ENCODE results near the gene CENPC. TPM values are rescaled to one million over a fixed set of nuclear protein-coding genes. Genes with fewer than 3 reads are reported as not detected.

Gene CENPC
- total RNA-seq, 5 donors from 2014 or later (not counting 1 experiment from before 2014, with no cell fraction given), result 38.4 to 101 (median 40.0) TPM

DNA sequence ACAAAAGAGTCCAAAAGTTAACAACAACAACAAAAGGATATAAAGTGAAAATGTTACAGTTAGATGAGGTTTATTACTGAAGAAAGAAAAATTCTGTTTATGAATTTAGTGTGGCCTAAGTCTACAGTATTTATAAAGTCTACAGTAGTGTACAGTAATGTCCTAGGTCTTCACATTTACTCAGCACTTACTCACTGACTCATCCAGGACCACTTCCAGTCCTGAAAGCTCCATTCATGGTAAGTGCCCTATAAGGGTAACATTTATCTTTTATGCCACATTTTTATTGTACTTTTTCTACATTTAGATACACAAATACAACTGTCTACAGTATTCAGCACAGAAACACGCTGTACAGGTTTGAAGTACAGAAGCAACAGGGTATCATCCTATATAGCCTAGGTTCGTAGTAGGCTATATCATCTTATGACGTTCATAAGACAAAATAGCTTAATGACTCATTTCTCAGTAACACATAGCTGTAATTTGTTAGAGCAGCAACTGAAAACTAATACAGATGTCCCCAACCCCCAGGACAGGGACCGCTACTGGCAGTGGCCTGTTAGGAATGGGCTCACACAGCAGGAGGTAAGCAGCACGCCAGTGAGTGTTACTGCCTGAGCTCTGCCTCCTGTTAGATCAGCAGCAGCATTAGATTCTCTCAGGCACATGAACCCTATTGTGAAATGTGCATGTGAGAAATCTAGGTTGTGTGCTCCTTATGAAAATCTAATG is 61.3 kb downstream of the CENPC start:
- H3K9me3 Mint-ChIP-seq, result peaks cover 7 to 15% (median 14%) of the 10 kb centered on the region in 3 donors
- POLR2A ChIA-PET, result interaction anchor here in 1 of 2 donors (0.6 to 0.7 kb wide), 3 partner anchors 8 to 149 kb away, joined by 3 to 5 read pairs (median 3); no protein-coding TSS in a partner anchor
- Histone ChIP-seq H3K36me3 (ENCODE audit: control insufficient read depth in 2 of 2, extremely low read depth in 1 of 2, insufficient read depth in 1 of 2, low read length in 1 of 2) (peaks cover 4 to 54% of the 10 kb centered on the region in 2 donors), H3K9me3 (peaks cover 2% of the 10 kb centered on the region), H3K27me3 (replicated peaks in 1 of 2; ENCODE audit: control insufficient read depth in 2 of 2, extremely low read depth in 1 of 2, insufficient read depth in 2 of 2, low read length in 1 of 2) (no peaks in the 10 kb centered on the region), H3K4me3 (ENCODE audit: control insufficient read depth in 1 of 2, extremely low read depth in 1 of 2, low read length in 1 of 2) (no peak overlapping the region), H3K27ac (ENCODE audit: low read length) (no peak overlapping the region), H3K4me1 (ENCODE audit: control insufficient read depth in 1 of 2, extremely low read depth in 1 of 2, insufficient read depth in 2 of 2, low read length in 2 of 2) (no peaks in the 10 kb centered on the region)
- 100% methylated on average over 2 of the region's 5 CpGs for WGBS (ENCODE audit: insufficient coverage)
- no peak overlapping the region for H3K4me3 Mint-ChIP-seq
- H3K27me3 Mint-ChIP-seq, result no peaks in the 10 kb centered on the region
- peak overlapping the region in 1 of 2 donors; percentile 39 for H3K27ac Mint-ChIP-seq
- CTCF ChIA-PET, result no interaction called here
- peaks cover 25 to 31% (median 28%) of the 10 kb centered on the region in 3 donors for H3K4me1 Mint-ChIP-seq
- peaks cover 78% of the 10 kb centered on the region for H3K36me3 Mint-ChIP-seq
- ATAC-seq (replicated peaks in 1 of 4) (no peak), DNase-seq (no peak)

DNA sequence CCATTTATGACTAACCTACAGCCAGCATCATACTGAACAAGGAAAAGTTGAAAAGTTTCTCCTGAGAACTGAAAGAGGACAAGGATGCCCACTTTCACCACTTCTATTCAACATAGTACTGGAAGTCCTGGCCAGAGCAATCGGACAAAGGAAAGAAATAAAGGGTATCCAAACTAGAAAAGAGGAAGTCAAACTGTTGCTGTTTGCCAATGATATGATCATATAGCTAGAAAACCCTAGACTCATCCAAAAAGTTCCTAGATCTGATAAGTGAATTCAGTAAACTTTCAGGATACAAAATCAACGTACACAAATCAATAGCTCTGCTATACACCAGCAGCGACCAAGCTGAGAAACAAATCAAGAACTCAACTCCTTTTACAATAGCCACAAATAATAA is 64.5 kb downstream of the CENPC start:
- DNase-seq, result no peak
- no peak overlapping the region for H3K4me3 Mint-ChIP-seq
- WGBS (ENCODE audit: insufficient coverage), result no CpG with 5 or more reads among the region's 3 CpGs
- Histone ChIP-seq H3K9me3 (peaks cover 4% of the 10 kb centered on the region), H3K36me3 (ENCODE audit: control insufficient read depth in 2 of 2, extremely low read depth in 1 of 2, insufficient read depth in 1 of 2, low read length in 1 of 2) (peaks cover 7 to 79% of the 10 kb centered on the region in 2 donors), H3K27me3 (replicated peaks in 1 of 2; ENCODE audit: control insufficient read depth in 2 of 2, extremely low read depth in 1 of 2, insufficient read depth in 2 of 2, low read length in 1 of 2) (no peaks in the 10 kb centered on the region), H3K27ac (ENCODE audit: low read length) (no peak overlapping the region), H3K4me3 (ENCODE audit: control insufficient read depth in 1 of 2, extremely low read depth in 1 of 2, low read length in 1 of 2) (no peak overlapping the region), H3K4me1 (ENCODE audit: control insufficient read depth in 1 of 2, extremely low read depth in 1 of 2, insufficient read depth in 2 of 2, low read length in 2 of 2) (no peaks in the 10 kb centered on the region)
- no peaks in the 10 kb centered on the region for H3K27me3 Mint-ChIP-seq
- H3K9me3 Mint-ChIP-seq, result peaks cover 13 to 31% (median 26%) of the 10 kb centered on the region in 3 donors
- peaks cover 24 to 32% (median 31%) of the 10 kb centered on the region in 3 donors for H3K4me1 Mint-ChIP-seq
- ChIA-PET POLR2A (interaction anchor here in 1 of 2 donors (0.6 kb wide), 1 partner anchor 18 kb away, joined by 3 read pairs; no protein-coding TSS in a partner anchor), CTCF (no interaction called here)
- H3K27ac Mint-ChIP-seq, result no peak overlapping the region
- ATAC-seq (replicated peaks in 1 of 4), result no peak
- peaks cover 93% of the 10 kb centered on the region for H3K36me3 Mint-ChIP-seq

DNA sequence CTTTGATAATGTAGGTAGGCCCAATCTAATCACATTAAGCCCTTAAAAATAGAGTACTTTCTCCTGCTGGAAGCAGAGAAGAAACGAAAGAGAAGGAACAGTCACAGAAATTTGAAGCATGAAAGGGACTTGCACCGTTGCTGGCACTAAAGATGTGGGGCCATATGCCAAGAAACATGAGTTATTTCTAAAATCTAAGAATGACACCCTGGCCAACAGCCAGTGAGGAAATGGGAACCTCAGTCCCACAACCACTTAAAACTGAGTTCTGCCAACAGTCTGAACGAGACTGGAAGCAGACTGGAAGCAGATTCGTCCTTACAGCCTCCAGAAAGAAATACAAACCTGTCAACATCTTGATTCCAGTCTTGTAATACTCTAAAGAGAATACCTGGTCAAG is 70.1 kb downstream of the CENPC start:
- no peak overlapping the region for H3K27ac Mint-ChIP-seq
- 50% methylated on average over 1 of the region's 4 CpGs for WGBS (ENCODE audit: insufficient coverage)
- POLR2A ChIA-PET, result no interaction called here

DNA sequence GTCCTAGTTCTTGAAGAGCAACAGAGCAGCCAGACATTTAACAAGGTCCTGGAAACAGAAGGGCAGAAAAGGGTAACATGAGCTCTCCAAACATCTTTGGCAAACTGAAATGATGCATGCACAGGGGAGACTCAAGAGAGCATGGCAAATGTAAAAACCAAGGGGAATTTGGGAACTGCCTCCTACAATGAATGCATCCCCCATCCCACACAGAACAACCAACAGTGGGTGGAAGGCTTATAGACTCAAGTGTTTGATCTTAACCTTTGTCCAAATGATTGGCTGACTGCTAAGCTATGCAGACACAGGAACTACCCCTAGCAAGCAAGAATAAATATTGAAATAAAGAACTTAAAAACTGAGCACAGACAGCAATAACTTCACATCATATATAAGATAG is 74.4 kb downstream of the CENPC start:
- no peak for ATAC-seq (replicated peaks in 1 of 4)
- Histone ChIP-seq H3K4me3 (ENCODE audit: control insufficient read depth in 1 of 2, extremely low read depth in 1 of 2, low read length in 1 of 2) (no peak overlapping the region), H3K36me3 (ENCODE audit: control insufficient read depth in 2 of 2, extremely low read depth in 1 of 2, insufficient read depth in 1 of 2, low read length in 1 of 2) (peaks cover 4 to 54% of the 10 kb centered on the region in 2 donors), H3K27me3 (replicated peaks in 1 of 2; ENCODE audit: control insufficient read depth in 2 of 2, extremely low read depth in 1 of 2, insufficient read depth in 2 of 2, low read length in 1 of 2) (no peaks in the 10 kb centered on the region), H3K4me1 (ENCODE audit: control insufficient read depth in 1 of 2, extremely low read depth in 1 of 2, insufficient read depth in 2 of 2, low read length in 2 of 2) (no peaks in the 10 kb centered on the region), H3K27ac (ENCODE audit: low read length) (no peak overlapping the region), H3K9me3 (no peaks in the 10 kb centered on the region)
- no peak overlapping the region for H3K27ac Mint-ChIP-seq
- no peaks in the 10 kb centered on the region for H3K27me3 Mint-ChIP-seq
- no peaks in the 10 kb centered on the region for H3K9me3 Mint-ChIP-seq
- no peaks in the 10 kb centered on the region for H3K4me1 Mint-ChIP-seq
- CTCF ChIA-PET, result no interaction called here
- no peak for DNase-seq
- H3K4me3 Mint-ChIP-seq, result no peak overlapping the region
- POLR2A ChIA-PET, result no interaction called here
- H3K36me3 Mint-ChIP-seq, result peaks cover 71% of the 10 kb centered on the region

More for the DNA sequence above, 70.1 kb downstream of the CENPC start:
- no peak for DNase-seq
- ATAC-seq (replicated peaks in 1 of 4), result no peak
- Histone ChIP-seq H3K27ac (ENCODE audit: low read length) (no peak overlapping the region), H3K36me3 (ENCODE audit: control insufficient read depth in 2 of 2, extremely low read depth in 1 of 2, insufficient read depth in 1 of 2, low read length in 1 of 2) (peaks cover 7 to 73% of the 10 kb centered on the region in 2 donors), H3K4me3 (ENCODE audit: control insufficient read depth in 1 of 2, extremely low read depth in 1 of 2, low read length in 1 of 2) (no peak overlapping the region), H3K27me3 (replicated peaks in 1 of 2; ENCODE audit: control insufficient read depth in 2 of 2, extremely low read depth in 1 of 2, insufficient read depth in 2 of 2, low read length in 1 of 2) (no peaks in the 10 kb centered on the region), H3K4me1 (ENCODE audit: control insufficient read depth in 1 of 2, extremely low read depth in 1 of 2, insufficient read depth in 2 of 2, low read length in 2 of 2) (no peaks in the 10 kb centered on the region), H3K9me3 (peaks cover 2% of the 10 kb centered on the region)
- CTCF ChIA-PET, result interaction anchor here in 1 of 2 donors (0.5 kb wide), 1 partner anchor 37 kb away, joined by 3 read pairs; no protein-coding TSS in a partner anchor
- Mint-ChIP-seq H3K9me3 (peaks cover 11 to 26% (median 17%) of the 10 kb centered on the region in 3 donors), H3K4me1 (peaks cover 2 to 7% (median 5%) of the 10 kb centered on the region in 3 donors), H3K36me3 (peaks cover 87% of the 10 kb centered on the region), H3K27me3 (no peaks in the 10 kb centered on the region), H3K4me3 (no peak overlapping the region)

DNA sequence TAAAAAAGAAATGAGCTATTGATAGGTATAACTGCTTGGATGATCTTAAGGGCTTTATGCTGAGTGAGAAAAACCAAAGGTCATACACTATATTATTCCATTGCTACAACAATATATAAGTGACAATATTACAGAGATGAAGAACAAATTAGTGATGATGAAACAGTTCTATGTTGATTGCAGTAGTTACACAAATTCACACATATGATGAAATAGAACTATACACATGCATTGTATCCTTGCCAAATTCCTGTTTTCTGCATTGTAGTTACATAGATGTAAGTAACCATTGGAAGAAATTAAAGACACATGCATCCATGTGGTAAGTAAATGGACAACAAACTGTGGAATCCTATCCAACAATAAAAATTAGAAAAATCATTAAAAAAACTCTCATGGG is 76.5 kb downstream of the CENPC start:
- Histone ChIP-seq H3K9me3 (no peaks in the 10 kb centered on the region), H3K27ac (ENCODE audit: low read length) (no peak overlapping the region), H3K36me3 (ENCODE audit: control insufficient read depth in 2 of 2, extremely low read depth in 1 of 2, insufficient read depth in 1 of 2, low read length in 1 of 2) (peaks cover 4 to 48% of the 10 kb centered on the region in 2 donors), H3K4me3 (ENCODE audit: control insufficient read depth in 1 of 2, extremely low read depth in 1 of 2, low read length in 1 of 2) (no peak overlapping the region), H3K27me3 (replicated peaks in 1 of 2; ENCODE audit: control insufficient read depth in 2 of 2, extremely low read depth in 1 of 2, insufficient read depth in 2 of 2, low read length in 1 of 2) (no peaks in the 10 kb centered on the region), H3K4me1 (ENCODE audit: control insufficient read depth in 1 of 2, extremely low read depth in 1 of 2, insufficient read depth in 2 of 2, low read length in 2 of 2) (no peaks in the 10 kb centered on the region)
- POLR2A ChIA-PET, result no interaction called here
- Mint-ChIP-seq H3K4me1 (peaks cover 0 to 5% (median 0%) of the 10 kb centered on the region in 3 donors), H3K27me3 (no peaks in the 10 kb centered on the region), H3K9me3 (no peaks in the 10 kb centered on the region), H3K4me3 (no peak overlapping the region), H3K36me3 (peaks cover 64% of the 10 kb centered on the region), H3K27ac (no peak overlapping the region)
- ATAC-seq (replicated peaks in 1 of 4) (no peak), DNase-seq (no peak)
- CTCF ChIA-PET, result interaction anchor here in 1 of 2 donors (0.7 kb wide), 1 partner anchor 440 kb away, joined by 3 read pairs; no protein-coding TSS in a partner anchor

DNA sequence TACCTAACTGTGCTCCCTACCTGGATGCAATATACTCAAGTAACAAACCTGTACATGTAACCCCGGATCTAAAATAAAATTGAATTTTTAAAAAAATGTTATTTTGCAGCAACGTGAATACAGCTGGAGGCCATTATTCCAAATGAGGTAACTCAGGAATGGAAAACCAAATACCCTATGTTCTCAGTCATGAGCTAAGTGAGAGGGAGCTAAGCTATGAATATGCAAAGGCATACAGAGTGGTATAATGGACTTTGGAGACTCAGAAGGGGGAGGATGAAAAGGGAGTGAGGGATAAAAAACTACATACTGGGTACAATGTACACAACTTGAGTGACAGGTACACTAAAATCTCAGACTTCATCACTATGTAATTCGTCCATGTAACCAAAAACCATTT is 78.6 kb downstream of the CENPC start:
- ATAC-seq (replicated peaks in 1 of 4) (no peak), DNase-seq (no peak)
- H3K27ac Mint-ChIP-seq, result no peak overlapping the region
- ChIA-PET CTCF (interaction anchor here in 1 of 2 donors (0.6 kb wide), 1 partner anchor 140 kb away, joined by 3 read pairs; no protein-coding TSS in a partner anchor), POLR2A (interaction anchor here (0.5 to 0.7 kb wide), 2 partner anchors 43 to 795 kb away, joined by 3 read pairs; no protein-coding TSS in a partner anchor)
- Histone ChIP-seq H3K27ac (ENCODE audit: low read length) (no peak overlapping the region), H3K36me3 (ENCODE audit: control insufficient read depth in 2 of 2, extremely low read depth in 1 of 2, insufficient read depth in 1 of 2, low read length in 1 of 2) (peaks cover 0 to 37% of the 10 kb centered on the region in 2 donors), H3K4me1 (ENCODE audit: control insufficient read depth in 1 of 2, extremely low read depth in 1 of 2, insufficient read depth in 2 of 2, low read length in 2 of 2) (no peaks in the 10 kb centered on the region), H3K4me3 (ENCODE audit: control insufficient read depth in 1 of 2, extremely low read depth in 1 of 2, low read length in 1 of 2) (no peak overlapping the region), H3K27me3 (replicated peaks in 1 of 2; ENCODE audit: control insufficient read depth in 2 of 2, extremely low read depth in 1 of 2, insufficient read depth in 2 of 2, low read length in 1 of 2) (no peaks in the 10 kb centered on the region), H3K9me3 (no peaks in the 10 kb centered on the region)
- H3K4me3 Mint-ChIP-seq, result no peak overlapping the region
- H3K36me3 Mint-ChIP-seq, result peaks cover 61% of the 10 kb centered on the region
- H3K9me3 Mint-ChIP-seq, result no peaks in the 10 kb centered on the region
- no peaks in the 10 kb centered on the region for H3K27me3 Mint-ChIP-seq
- WGBS (ENCODE audit: insufficient coverage), result no CpG with 5 or more reads among the region's 3 CpGs
- peaks cover 0 to 8% (median 3%) of the 10 kb centered on the region in 3 donors for H3K4me1 Mint-ChIP-seq

Data from T-cell (primary cell).